ENCODE results near the gene CREB5.
"Not testable (repeated sequence)": the region's sequence is repeated elsewhere in the genome, so short reads cannot be mapped to it uniquely, and the experiment has no call there.

The CREB5 gene

DNA sequence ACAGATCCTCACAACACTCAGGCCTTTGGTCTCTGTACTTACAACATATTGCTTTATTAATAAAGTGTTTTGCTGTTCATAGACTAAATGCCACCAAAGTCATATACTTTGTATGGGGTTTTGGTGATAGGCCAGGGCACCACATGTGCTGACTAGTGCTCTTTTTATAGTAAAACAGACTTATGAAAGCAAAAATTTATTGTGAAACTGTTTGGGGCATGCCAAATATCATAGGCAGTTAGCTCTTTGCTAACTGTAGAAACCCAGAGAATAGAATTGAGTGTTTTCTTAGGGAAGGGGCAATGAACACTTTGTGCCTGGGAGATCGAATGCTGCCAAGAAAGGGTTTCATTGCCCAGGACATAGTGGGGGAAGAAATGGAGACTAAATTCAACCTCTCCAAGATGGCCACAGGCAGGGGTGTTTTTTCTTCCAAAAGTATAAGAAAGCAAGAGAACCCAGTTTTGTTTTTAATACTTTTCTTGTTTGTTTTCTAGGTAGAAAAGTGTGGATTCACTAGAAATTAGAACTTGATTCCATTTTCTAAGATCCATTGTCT, 403.1 kb downstream of the CREB5 start:
- no peak for DNase-seq (ENCODE audit: low read depth)

GRCh38 chr7:28815928-28816373, 403.6 kb downstream of the CREB5 start:
- no peak for DNase-seq (ENCODE audit: low read depth)

- DNase-seq (ENCODE audit: low read depth): no peak
Observed at GRCh38 chr7:28818996-28819395, 406.7 kb downstream of the CREB5 start.

DNA sequence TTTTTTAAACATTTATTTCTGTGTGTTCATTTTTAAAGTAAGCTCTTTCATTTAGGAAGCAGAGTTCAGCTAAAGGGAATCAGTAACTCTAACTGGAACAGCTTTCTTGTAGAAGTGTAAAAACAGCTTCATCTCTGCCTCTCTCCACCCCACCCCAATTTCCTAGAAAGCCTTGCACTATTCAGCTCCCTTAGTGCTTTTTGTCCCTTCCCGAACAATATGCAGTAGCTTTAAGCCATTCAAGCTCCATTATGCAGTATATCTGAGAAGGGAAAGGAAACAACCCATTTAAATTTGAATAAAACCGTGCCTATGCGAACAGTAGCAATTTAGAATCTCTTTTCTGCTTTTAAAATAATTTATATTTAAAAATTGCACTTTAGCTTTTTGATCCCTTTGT, 411.3 kb downstream of the CREB5 start:
- no peak for DNase-seq (ENCODE audit: low read depth)

- not testable (repeated sequence) for DNase-seq (ENCODE audit: low read depth)
Observed at GRCh38 chr7:28825817-28826448, 413.6 kb downstream of the CREB5 start.

DNA sequence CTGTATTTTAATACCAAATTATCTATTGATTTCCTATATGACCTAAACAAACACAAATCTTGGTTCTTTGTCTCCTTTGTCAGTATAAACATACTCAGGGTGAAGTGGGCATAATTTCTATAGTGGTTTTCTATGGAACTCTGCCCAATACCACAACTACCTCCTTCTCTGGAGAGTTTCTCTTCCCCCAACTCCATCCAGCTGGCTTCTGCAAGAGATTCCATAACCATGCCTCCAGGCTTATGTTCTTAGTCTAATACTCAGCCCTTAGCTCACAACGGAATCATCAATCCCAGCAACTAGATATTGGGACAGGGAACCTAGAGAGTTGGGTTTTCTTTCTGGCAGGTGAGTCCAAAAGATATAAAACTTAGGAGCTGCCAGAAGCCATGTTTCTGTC, 418.5 kb downstream of the CREB5 start:
- no peak for DNase-seq (ENCODE audit: low read depth)

DNA sequence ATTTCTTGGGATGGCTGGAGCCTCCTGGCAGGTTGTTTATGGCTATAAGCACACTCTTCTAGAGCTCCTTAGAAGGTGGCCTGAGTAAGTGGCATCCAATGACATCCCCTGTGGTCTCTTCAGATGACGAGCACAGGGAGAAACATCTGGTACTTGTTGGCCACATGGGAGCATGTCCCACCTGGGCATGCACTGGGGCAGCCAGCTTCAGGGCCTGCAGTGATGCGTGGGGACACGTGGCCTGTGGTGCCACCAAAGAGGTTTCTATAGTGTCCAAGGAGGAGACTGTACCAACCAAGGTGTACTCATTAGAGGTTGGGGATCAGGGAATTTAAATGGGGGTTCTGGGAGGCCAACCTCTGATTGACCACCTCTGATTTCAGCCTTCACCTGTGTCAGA, 420.4 kb downstream of the CREB5 start:
- no peak for DNase-seq (ENCODE audit: low read depth)

- DNase-seq (ENCODE audit: low read depth): peak; percentile 38
Observed at GRCh38 chr7:28835800-28836199, 423.5 kb downstream of the CREB5 start.

DNA sequence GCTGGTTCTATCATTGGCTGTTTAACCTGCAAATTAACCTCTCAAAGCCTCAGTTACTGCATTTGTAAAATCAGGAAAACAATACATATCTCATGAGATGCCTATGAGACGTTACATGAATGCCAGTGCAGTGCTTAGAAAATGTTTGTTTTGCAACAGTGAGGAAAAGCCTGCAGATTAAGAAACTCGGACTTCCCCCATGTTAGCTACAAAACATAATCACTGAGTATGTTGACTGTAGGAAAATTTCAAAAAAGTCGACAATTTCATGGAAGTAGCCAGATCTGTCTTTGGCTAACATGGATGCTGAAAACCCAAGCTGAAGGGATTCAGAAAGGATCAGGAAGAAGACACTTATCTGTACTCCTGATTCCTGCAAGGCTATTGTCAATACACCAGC, 424.4 kb downstream of the CREB5 start:
- no peak for DNase-seq (ENCODE audit: low read depth)

DNA sequence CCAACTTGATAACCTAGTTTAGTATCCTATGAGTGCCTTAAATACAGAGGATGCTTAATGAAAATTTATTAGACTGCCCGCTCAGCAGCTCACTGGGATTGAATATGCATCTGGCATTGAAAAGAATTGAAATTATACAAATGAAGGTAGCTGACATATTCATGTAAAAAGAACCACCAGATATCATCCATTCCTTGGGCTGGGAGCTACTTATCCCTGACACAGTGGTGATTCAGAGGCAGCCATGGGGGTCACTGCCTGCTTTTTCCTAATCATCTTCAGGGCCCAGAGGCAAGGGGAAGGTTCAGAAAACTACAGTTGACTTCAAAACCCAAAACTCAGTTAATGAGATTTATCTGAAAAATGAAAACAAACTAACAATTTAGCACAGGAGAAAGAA, 424.9 kb downstream of the CREB5 start:
- no peak for DNase-seq (ENCODE audit: low read depth)

DNA sequence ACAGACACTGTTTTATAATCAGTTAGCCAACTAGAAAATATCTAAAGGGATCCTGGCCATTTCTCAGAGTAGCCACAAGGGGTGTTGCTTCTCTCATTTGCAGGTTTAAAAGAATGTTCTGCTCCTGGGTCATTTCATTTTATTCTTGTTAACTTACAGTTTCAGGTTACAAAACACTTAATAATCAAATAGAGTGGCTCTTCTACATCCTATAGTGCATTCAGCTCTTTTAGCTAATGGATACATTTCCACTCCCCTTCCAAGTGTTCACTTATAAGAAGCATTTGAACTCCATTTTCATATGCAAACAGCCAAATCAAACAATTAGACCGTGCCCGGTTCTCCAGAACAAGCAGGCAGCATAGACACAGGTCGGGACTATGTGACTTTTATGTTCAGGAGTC, 428.3 kb downstream of the CREB5 start:
- DNase-seq (ENCODE audit: low read depth): no peak

- no peak for DNase-seq (ENCODE audit: low read depth)
Observed at GRCh38 chr7:28841766-28842165, 429.4 kb downstream of the CREB5 start.

GRCh38 chr7:28842769-28843295, 430.5 kb downstream of the CREB5 start:
- DNase-seq (ENCODE audit: low read depth): no peak

DNA sequence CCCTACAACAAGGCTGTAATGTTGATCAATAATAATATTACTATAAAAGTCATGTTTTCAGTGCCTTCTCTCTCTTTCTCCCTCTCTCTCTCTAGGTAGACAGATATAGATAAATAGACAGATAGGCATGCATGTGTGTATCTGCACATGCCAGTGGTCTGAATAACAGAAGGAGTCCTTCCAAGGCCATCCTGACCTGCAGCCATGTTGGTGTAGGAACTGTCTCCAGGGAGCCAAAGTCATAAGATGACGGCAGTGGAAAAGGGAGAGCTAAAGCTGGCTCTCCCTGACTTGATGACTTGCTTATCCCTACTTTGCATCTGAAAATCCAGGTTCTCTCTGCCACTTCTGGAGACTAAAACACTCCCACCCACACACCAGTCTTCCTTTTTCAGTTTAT, 432.8 kb downstream of the CREB5 start:
- DNase-seq (ENCODE audit: low read depth): no peak

DNA sequence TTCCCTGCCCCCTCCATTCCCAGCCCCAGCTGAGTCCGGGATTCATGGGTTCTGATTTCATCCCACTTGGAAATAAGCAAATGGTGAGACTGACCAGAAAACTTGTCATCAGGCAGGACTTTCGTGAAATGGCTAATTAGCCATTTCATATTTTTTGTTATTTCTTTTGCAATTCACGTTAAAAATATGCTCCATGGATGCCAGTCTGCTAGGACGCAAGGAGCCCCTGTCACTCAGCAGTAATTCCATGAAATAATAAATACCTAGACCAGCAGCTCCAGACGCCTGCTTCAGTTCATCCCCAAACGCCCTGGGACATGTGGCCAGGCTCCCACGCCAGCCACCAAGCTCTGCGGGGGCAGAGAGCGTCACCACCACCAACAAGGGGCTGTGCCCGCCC, 434.9 kb downstream of the CREB5 start:
- DNase-seq (ENCODE audit: low read depth): no peak

GRCh38 chr7:28847681-28848080, 435.4 kb downstream of the CREB5 start:
- DNase-seq (ENCODE audit: low read depth): no peak

DNA sequence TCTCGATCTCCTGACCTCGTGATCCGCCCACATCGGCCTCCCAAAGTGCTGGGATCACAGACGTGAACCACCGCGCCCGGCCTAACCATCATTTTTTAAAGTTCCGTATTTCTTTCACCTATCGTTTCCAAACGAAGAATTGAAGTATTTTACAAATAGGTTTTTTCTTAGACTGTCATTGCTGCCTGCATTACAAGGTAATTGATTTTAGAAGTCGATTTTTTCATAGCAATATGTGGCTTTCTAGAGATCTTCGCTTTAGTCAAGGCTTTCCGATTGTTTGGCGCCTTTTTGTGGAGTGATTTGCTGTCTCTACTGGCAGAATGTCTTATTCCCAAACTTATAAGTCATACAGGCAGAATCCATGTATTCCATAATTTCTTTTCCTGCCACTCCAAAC, 436.6 kb downstream of the CREB5 start:
- DNase-seq (ENCODE audit: low read depth): no peak

DNA sequence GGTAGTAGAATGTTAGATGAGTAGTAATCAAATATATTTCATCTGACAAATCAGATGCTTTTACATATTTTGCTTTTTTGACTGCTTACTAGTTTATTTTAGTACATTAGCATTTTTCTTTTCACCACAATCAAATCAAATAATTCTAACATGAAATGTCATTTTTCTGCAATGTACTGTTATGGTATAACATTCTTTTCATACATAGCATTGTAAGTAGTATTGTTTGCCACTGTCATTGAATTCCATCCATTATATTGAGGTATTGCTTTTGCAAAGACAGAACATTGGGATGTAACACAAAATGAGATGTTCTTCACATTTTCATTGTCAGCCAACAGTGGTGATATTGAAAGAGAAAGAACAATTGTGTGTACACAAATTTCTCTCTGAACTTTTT, 438.4 kb downstream of the CREB5 start:
- DNase-seq (ENCODE audit: low read depth): no peak

DNA sequence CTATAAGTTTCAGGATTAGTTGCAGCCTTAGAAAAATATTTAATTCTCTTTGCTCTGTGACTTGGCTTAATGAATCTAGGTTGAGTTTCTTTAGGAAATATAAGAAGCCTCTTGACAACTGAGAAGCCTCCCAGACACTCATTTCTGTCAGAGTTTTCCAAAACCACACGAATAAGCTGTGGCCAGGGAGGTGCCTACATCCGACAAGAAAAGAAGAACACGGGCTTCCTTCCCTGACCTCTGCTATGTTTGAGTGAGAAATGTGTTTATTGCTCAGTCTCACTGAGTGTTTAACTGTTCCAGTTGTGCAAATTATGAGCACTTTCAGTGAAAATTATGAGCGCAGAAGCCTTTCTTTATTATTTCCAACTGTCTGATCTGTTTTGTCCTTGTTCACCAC, 440.8 kb downstream of the CREB5 start:
- no peak for DNase-seq (ENCODE audit: low read depth)

DNA sequence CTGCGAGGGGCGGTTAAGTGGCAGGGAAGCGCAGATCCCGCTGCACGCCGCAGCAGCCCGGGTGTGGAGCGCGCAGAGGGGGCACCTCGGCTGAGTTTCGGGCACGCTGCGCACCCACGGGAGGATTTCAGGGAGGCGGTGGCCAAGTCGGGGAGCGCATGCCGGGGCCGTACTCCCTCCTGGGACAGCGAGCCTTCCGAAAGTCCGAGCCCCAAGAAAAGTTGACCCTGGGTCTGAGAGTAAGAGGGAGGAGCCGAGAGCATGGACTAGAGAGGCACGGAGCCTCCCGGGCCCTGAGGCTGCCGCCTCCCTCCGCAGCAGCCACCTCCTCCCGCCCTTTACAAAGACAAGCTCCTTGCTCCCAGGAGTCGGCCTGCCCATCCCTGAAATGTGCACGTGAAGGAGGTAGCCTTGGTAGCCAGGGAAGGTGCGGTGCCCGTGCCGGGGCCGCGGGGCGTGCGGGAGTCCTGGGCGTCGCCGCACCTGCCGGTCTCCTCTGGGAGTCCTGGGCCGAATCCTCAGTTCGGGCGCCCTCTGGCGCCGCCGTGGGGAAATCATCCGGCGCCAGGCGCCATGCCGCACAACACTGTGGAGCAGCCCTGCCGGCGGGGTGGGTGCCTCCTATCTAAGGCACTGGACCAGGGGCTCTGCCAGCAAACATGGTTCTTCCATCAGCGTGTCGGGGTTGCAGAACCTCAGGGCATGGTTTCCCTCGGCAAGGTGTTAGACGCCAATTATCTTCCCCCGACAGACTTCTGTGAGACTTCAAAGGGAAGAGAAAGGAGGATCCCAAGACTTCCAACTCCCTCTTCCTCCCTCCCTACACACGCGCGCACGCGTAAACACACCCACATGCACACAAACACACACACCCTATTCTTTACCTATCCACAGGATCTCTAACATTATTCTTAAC, 441.8 kb downstream of the CREB5 start:
- no peak for DNase-seq (ENCODE audit: low read depth)

GRCh38 chr7:28854750-28855074, 442.4 kb downstream of the CREB5 start:
- DNase-seq (ENCODE audit: low read depth): no peak

GRCh38 chr7:28855538-28856217, 443.4 kb downstream of the CREB5 start:
- DNase-seq (ENCODE audit: low read depth): peak; percentile 89

DNA sequence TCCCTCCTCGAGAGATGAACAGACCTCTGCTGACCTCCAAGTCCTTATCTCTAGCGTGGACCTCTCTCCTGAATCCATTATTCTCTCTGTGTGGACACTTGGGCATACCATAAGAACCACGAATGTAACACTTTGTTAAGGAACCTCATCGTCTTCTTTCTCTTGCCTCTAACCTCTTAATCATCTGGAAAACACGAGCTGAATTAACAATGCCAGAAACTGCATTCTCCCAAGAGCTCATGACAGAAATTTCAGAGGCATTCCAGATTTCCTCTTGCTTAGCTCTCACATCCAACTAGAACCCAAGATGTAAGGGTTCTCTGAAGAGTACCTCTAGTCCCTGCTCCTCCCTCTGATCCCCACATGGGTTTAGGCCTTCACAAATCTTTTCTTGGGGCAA, 444.3 kb downstream of the CREB5 start:
- DNase-seq (ENCODE audit: low read depth): no peak

Data from non-pigmented ciliary epithelial cell (primary cell).